Measurements from ENCODE around the gene FGD4. TPM values are rescaled to one million over a fixed set of nuclear protein-coding genes. Genes with fewer than 3 reads are reported as not detected.

FGD4 gene
- total RNA-seq, 2 experiments from 2014 or later = 0.25 to 0.34 TPM

- Histone ChIP-seq H3K27me3 (ENCODE audit: control insufficient read depth in 1 of 2, insufficient read depth in 2 of 2, low read length in 2 of 2) (no peaks in the 10 kb centered on the region), H3K36me3 (ENCODE audit: insufficient read depth, low read length) (no peaks in the 10 kb centered on the region), H3K4me1 (ENCODE audit: insufficient read depth, low read length) (no peaks in the 10 kb centered on the region), H3K27ac (ENCODE audit: low read depth in 1 of 2, low read length in 2 of 2) (no peak overlapping the region), H3K9me3 (ENCODE audit: control insufficient read depth in 1 of 2, insufficient read depth in 1 of 2, low read length in 2 of 2) (no peaks in the 10 kb centered on the region), H3K4me3 (ENCODE audit: low read length) (no peak overlapping the region)
- no peak for ATAC-seq (ENCODE audit: poor library complexity)
- no peak for DNase-seq
- ChIA-PET POLR2A (no interaction called here), CTCF (no interaction called here)
- Mint-ChIP-seq H3K4me1 (ENCODE audit: low read depth) (no peaks in the 10 kb centered on the region), H3K9me3 (no peaks in the 10 kb centered on the region), H3K4me3 (no peak overlapping the region), H3K27me3 (no peaks in the 10 kb centered on the region), H3K27ac (no peak overlapping the region), H3K36me3 (ENCODE audit: low read depth) (no peaks in the 10 kb centered on the region)
- intact Hi-C loops (cut with DNase I, micrococcal nuclease) = no loop called here
- TF ChIP-seq, protein P1, sequence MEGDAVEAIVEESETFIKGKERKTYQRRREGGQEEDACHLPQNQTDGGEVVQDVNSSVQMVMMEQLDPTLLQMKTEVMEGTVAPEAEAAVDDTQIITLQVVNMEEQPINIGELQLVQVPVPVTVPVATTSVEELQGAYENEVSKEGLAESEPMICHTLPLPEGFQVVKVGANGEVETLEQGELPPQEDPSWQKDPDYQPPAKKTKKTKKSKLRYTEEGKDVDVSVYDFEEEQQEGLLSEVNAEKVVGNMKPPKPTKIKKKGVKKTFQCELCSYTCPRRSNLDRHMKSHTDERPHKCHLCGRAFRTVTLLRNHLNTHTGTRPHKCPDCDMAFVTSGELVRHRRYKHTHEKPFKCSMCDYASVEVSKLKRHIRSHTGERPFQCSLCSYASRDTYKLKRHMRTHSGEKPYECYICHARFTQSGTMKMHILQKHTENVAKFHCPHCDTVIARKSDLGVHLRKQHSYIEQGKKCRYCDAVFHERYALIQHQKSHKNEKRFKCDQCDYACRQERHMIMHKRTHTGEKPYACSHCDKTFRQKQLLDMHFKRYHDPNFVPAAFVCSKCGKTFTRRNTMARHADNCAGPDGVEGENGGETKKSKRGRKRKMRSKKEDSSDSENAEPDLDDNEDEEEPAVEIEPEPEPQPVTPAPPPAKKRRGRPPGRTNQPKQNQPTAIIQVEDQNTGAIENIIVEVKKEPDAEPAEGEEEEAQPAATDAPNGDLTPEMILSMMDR (IDR thresholded peaks at IDR 0.05) = no peak
Observed at GRCh38 chr12:32650508-32650907, 251.2 kb downstream of the FGD4 start.

DNA sequence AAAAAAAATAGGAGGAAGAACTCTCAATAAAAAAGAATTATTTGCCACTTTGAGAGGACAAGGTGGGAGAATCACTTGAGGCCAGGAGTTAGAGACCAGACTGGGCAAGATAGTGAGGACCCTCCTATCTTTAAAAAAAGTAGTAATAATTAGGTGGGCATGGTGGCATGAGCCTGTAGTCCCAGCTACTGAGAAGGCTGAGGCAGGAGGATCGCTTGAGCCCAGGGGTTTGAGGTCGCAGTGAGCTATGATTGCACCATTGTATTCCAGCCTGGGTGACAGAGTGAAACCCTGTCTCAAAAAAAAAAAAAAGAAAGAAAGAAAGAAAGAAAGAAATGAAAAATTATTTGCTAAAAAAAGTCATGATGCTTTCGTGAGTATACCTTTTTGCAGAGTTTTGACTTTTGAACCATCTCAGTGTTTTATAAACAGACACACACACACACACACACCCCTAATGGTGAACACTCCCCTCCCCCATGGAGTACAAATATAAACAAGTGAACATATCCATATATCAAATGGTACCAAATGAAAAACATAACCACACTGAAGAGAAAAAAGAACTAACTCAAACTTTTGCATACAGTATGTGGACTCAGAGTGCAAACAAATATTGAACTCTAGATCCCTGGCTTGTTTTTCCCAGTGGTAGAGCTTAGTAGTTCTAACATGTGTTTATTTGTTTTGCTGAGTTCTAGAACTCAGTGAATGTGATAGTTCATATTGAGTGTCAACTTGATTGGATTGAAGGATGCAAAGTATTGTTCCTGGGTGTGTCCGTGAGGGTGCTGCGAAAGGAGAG lies 252.0 kb downstream of the FGD4 start:
- H3K27ac ChIP-seq (ENCODE audit: low read depth in 1 of 2, low read length in 2 of 2) = no peak overlapping the region
- ChIA-PET POLR2A (no interaction called here), CTCF (no interaction called here)
- Mint-ChIP-seq H3K27ac (no peak overlapping the region), H3K9me3 (no peaks in the 10 kb centered on the region), H3K4me3 (no peak overlapping the region), H3K4me1 (ENCODE audit: low read depth) (no peaks in the 10 kb centered on the region), H3K27me3 (no peaks in the 10 kb centered on the region), H3K36me3 (ENCODE audit: low read depth) (no peaks in the 10 kb centered on the region)
- intact Hi-C loops (cut with DNase I, micrococcal nuclease) = no loop called here
- H3K27me3 ChIP-seq (ENCODE audit: control insufficient read depth in 1 of 2, insufficient read depth in 2 of 2, low read length in 2 of 2) = no peaks in the 10 kb centered on the region
- no peak for ATAC-seq (ENCODE audit: poor library complexity)
- DNase-seq = no peak
- no peaks in the 10 kb centered on the region for H3K9me3 ChIP-seq (ENCODE audit: control insufficient read depth in 1 of 2, insufficient read depth in 1 of 2, low read length in 2 of 2)
- no peak overlapping the region for H3K4me3 ChIP-seq (ENCODE audit: low read length)
- TF ChIP-seq, protein P1 (IDR thresholded peaks at IDR 0.05) = no peak
- H3K36me3 ChIP-seq (ENCODE audit: insufficient read depth, low read length) = no peaks in the 10 kb centered on the region
- H3K4me1 ChIP-seq (ENCODE audit: insufficient read depth, low read length) = no peaks in the 10 kb centered on the region

- H3K27ac Mint-ChIP-seq = no peak overlapping the region
- CTCF ChIA-PET = no interaction called here
- intact Hi-C loops (cut with DNase I, micrococcal nuclease) = no loop called here
Observed at GRCh38 chr12:32651956-32652210, 252.5 kb downstream of the FGD4 start.

More at GRCh38 chr12:32651956-32652210, 252.5 kb downstream of the FGD4 start:
- no peak overlapping the region for H3K4me3 Mint-ChIP-seq
- POLR2A ChIA-PET = no interaction called here
- H3K4me1 Mint-ChIP-seq (ENCODE audit: low read depth) = no peaks in the 10 kb centered on the region
- no peak overlapping the region for H3K4me3 ChIP-seq (ENCODE audit: low read length)
- no peaks in the 10 kb centered on the region for H3K27me3 Mint-ChIP-seq
- H3K4me1 ChIP-seq (ENCODE audit: insufficient read depth, low read length) = no peaks in the 10 kb centered on the region
- H3K36me3 Mint-ChIP-seq (ENCODE audit: low read depth) = no peaks in the 10 kb centered on the region
- no peak for ATAC-seq (ENCODE audit: poor library complexity)
- no peaks in the 10 kb centered on the region for H3K36me3 ChIP-seq (ENCODE audit: insufficient read depth, low read length)
- no peaks in the 10 kb centered on the region for H3K27me3 ChIP-seq (ENCODE audit: control insufficient read depth in 1 of 2, insufficient read depth in 2 of 2, low read length in 2 of 2)
- H3K9me3 ChIP-seq (ENCODE audit: control insufficient read depth in 1 of 2, insufficient read depth in 1 of 2, low read length in 2 of 2) = no peaks in the 10 kb centered on the region
- DNase-seq = no peak
- TF ChIP-seq, protein P1 (IDR thresholded peaks at IDR 0.05) = no peak
- H3K27ac ChIP-seq (ENCODE audit: low read depth in 1 of 2, low read length in 2 of 2) = no peak overlapping the region
- no peaks in the 10 kb centered on the region for H3K9me3 Mint-ChIP-seq
